ENCODE data around the gene RAPGEF1.

DNA sequence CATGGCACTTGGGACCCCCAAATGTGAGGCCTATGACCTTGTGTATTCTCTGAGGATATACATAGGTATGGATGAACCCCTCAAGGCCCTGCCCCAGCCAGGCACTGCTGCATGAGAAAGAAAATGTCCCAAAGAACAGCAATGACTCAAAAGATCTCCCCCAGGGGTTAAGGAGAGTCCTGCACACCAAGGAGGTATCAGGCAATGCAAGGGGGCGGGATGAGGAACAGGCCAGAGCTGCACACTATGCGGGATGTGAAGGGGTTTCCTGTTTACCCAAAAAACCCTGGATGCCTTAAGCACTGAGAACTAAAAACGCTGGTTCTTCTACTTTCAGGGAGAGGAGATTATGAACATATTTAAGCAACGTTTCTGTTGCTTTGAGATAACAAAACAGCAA is 3.4 kb downstream of the RAPGEF1 start:
- TF ChIP-seq, protein P1, sequence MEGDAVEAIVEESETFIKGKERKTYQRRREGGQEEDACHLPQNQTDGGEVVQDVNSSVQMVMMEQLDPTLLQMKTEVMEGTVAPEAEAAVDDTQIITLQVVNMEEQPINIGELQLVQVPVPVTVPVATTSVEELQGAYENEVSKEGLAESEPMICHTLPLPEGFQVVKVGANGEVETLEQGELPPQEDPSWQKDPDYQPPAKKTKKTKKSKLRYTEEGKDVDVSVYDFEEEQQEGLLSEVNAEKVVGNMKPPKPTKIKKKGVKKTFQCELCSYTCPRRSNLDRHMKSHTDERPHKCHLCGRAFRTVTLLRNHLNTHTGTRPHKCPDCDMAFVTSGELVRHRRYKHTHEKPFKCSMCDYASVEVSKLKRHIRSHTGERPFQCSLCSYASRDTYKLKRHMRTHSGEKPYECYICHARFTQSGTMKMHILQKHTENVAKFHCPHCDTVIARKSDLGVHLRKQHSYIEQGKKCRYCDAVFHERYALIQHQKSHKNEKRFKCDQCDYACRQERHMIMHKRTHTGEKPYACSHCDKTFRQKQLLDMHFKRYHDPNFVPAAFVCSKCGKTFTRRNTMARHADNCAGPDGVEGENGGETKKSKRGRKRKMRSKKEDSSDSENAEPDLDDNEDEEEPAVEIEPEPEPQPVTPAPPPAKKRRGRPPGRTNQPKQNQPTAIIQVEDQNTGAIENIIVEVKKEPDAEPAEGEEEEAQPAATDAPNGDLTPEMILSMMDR (IDR thresholded peaks at IDR 0.05; ENCODE audit: insufficient read depth, low read length), result no peak
- TF ChIP-seq, protein P2, sequence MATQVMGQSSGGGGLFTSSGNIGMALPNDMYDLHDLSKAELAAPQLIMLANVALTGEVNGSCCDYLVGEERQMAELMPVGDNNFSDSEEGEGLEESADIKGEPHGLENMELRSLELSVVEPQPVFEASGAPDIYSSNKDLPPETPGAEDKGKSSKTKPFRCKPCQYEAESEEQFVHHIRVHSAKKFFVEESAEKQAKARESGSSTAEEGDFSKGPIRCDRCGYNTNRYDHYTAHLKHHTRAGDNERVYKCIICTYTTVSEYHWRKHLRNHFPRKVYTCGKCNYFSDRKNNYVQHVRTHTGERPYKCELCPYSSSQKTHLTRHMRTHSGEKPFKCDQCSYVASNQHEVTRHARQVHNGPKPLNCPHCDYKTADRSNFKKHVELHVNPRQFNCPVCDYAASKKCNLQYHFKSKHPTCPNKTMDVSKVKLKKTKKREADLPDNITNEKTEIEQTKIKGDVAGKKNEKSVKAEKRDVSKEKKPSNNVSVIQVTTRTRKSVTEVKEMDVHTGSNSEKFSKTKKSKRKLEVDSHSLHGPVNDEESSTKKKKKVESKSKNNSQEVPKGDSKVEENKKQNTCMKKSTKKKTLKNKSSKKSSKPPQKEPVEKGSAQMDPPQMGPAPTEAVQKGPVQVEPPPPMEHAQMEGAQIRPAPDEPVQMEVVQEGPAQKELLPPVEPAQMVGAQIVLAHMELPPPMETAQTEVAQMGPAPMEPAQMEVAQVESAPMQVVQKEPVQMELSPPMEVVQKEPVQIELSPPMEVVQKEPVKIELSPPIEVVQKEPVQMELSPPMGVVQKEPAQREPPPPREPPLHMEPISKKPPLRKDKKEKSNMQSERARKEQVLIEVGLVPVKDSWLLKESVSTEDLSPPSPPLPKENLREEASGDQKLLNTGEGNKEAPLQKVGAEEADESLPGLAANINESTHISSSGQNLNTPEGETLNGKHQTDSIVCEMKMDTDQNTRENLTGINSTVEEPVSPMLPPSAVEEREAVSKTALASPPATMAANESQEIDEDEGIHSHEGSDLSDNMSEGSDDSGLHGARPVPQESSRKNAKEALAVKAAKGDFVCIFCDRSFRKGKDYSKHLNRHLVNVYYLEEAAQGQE (IDR thresholded peaks at IDR 0.05; ENCODE audit: insufficient replicate concordance, low read depth), result no peak
- TF ChIP-seq POLR2AphosphoS5 (IDR thresholded peaks at IDR 0.05; ENCODE audit: low read depth) (no peak), SPI1 (IDR thresholded peaks at IDR 0.05; ENCODE audit: borderline replicate concordance, low read depth) (no peak), GABPA (IDR thresholded peaks at IDR 0.05; ENCODE audit: low read depth) (no peak)
